Measurements from ENCODE around the gene FYB1. TPM values are rescaled to one million over a fixed set of nuclear protein-coding genes. Genes with fewer than 3 reads are reported as not detected.

FYB1 gene
- total and polyA plus RNA-seq, 2 experiments from 2014 or later, result not detected

GRCh38 chr5:39117401-39117800, 102.0 kb downstream of the FYB1 start:
- H3F3A ChIP-seq (replicated peaks; ENCODE audit: low read depth), result no peaks in the 10 kb centered on the region
- no peak for DNase-seq (ENCODE audit: low spot score)
- Mint-ChIP-seq H3K9me3 (no peaks in the 10 kb centered on the region), H3K4me3 (no peak overlapping the region), H3K36me3 (ENCODE audit: low read depth) (no peaks in the 10 kb centered on the region), H3K27ac (no peak overlapping the region; the same call in 1 of the 2 replicates), H3K4me1 (no peaks in the 10 kb centered on the region), H3K27me3 (ENCODE audit: insufficient read depth, low read depth, poor library complexity) (no peaks in the 10 kb centered on the region)
- H3K9me2 ChIP-seq (ENCODE audit: insufficient read depth), result no peaks in the 10 kb centered on the region
- no peaks in the 10 kb centered on the region for H4K20me1 ChIP-seq (replicated peaks; ENCODE audit: insufficient read depth)
- TF ChIP-seq REST (IDR thresholded peaks at IDR 0.05; ENCODE audit: unreplicated experiment) (no peak), NANOG (IDR thresholded peaks at IDR 0.05; ENCODE audit: borderline replicate concordance) (no peak), EZH2phosphoT487 (IDR thresholded peaks at IDR 0.05; ENCODE audit: unreplicated experiment) (no peak), STAT1 (IDR thresholded peaks at IDR 0.05; ENCODE audit: unreplicated experiment) (no peak), POLR2AphosphoS5 (IDR thresholded peaks at IDR 0.05; ENCODE audit: low read depth) (no peak), ETS1 (IDR thresholded peaks at IDR 0.05) (no peak), ZNF462 (CRISPR knock-in tag; IDR thresholded peaks at IDR 0.05) (no peak), CREB1 (CRISPR knock-in tag; IDR thresholded peaks at IDR 0.05; ENCODE audit: low read depth) (no peak), EZH2 (IDR thresholded peaks at IDR 0.05; ENCODE audit: low read depth, unreplicated experiment) (no peak), ZNF331 (CRISPR knock-in tag; IDR thresholded peaks at IDR 0.05; ENCODE audit: low read depth) (no peak), ZNF114 (CRISPR knock-in tag; IDR thresholded peaks at IDR 0.05) (no peak), CTCF (conservative IDR thresholded peaks at IDR 0.05; ENCODE audit: low read depth in 2 of 2) (no peak), JUNB (IDR thresholded peaks at IDR 0.05; ENCODE audit: unreplicated experiment) (no peak)
- H3K4me1 ChIP-seq (ENCODE audit: insufficient read depth), result no peaks in the 10 kb centered on the region
- ATAC-seq, result no peak
- no peaks in the 10 kb centered on the region for H3K36me3 ChIP-seq (ENCODE audit: insufficient read depth)
- no peak overlapping the region for H3K4me3 ChIP-seq
- H3K27ac ChIP-seq (ENCODE audit: low read depth), result no peak overlapping the region
- no peaks in the 10 kb centered on the region for H3K79me2 ChIP-seq (replicated peaks; ENCODE audit: insufficient read depth)
- H3K4me2 ChIP-seq, result no peak overlapping the region
- H3K27me3 ChIP-seq (ENCODE audit: insufficient read depth), result no peaks in the 10 kb centered on the region
- H2AFZ ChIP-seq, result no peak overlapping the region

All from GM23338 (cell line).